K562 (cell line): ENCODE results near the gene SLC16A12. TPM values are rescaled to one million over a fixed set of nuclear protein-coding genes. Genes with fewer than 3 reads are reported as not detected.

Source experiments
- ATAC-seq: fragments of 200-7000 bp; cut with Tn5 transposase; 3 replicates; pipeline ENCODE4 v1.9.1; 2020; ENCODE audit warnings: moderate library complexity
- BruUV-seq: library from RNA; stranded (reverse); fragments of 400-500 nt; replicated peaks from 2 replicates; lab custom pipeline; 2021; lab: Mats Ljungman, UMichigan
- CTCF ChIA-PET: fragments of 300-600 bp; formaldehyde crosslinking; extraction: SDS; loops from one replicate; lab custom pipeline; 2021; ENCODE audit warnings: low intra/inter-chr PET ratio; lab: Yijun Ruan, JAX
- POLR2A ChIA-PET: fragments of 300-600, 350-650 bp; sonication (Branson Sonifier 250); formaldehyde crosslinking; extraction: SDS; loops from one replicate; lab custom pipeline; 2021; ENCODE audit warnings: antibody characterized with exemption, inconsistent platforms; lab: Yijun Ruan, JAX
- DNase-seq, 4 experiments: peaks; one replicate each; pipeline versions ENCODE4 v3.0.0 to v3.0.0-alpha.2; 2011 to 2018; ENCODE audit warnings: low spot score in 3 of 4, mixed read lengths in 3 of 4; ENCODE audit errors: extremely low read depth in 1 of 4
- FAIRE-seq: peaks from 2 replicates; lab custom pipeline; 2011; peaks lifted over from hg19 to GRCh38; lab: Jason Lieb, UNC
- H2AFZ ChIP-seq: 2 replicates; pipeline ENCODE4 v1.6.0; 2011; ENCODE audit warnings: low read depth, low read length, control low read depth, inconsistent platforms
- H3K27ac ChIP-seq: fragments of 200-600 bp; 3 replicates; pipeline ENCODE4 v1.8.0; 2011; ENCODE audit warnings: low read depth, mild to moderate bottlenecking, control low read depth, inconsistent platforms, low read length, moderate library complexity, mixed read lengths; ENCODE audit errors: extremely low read depth
- H3K27me3 ChIP-seq, 2 experiments: fragments of 300-600 bp in 1 of 2; 2 replicates in 1 of 2; 3 replicates in 1 of 2; pipeline versions ENCODE4 v1.6.0 to v1.8.0; 2011; ENCODE audit warnings: inconsistent platforms in 2 of 2, low read length in 2 of 2, mild to moderate bottlenecking in 1 of 2, mixed read lengths in 1 of 2, moderate library complexity in 1 of 2; ENCODE audit not compliant: control insufficient read depth in 2 of 2, insufficient read depth in 2 of 2
- H3K36me3 ChIP-seq: fragments of 300-600 bp; 3 replicates; pipeline ENCODE4 v1.8.0; 2011; ENCODE audit warnings: mild to moderate bottlenecking, low read length, inconsistent platforms; ENCODE audit not compliant: control insufficient read depth, insufficient read depth
- H3K4me1 ChIP-seq, 2 experiments: fragments of 200-600 bp in 1 of 2; replicated peaks in 1 of 2; 2 replicates in 1 of 2; 3 replicates in 1 of 2; pipeline versions ENCODE4 v1.5.1 to v1.8.0; 2011; ENCODE audit warnings: inconsistent platforms in 2 of 2, low read length in 2 of 2, mild to moderate bottlenecking in 1 of 2, mixed read lengths in 1 of 2, moderate library complexity in 1 of 2; ENCODE audit not compliant: control insufficient read depth in 2 of 2, insufficient read depth in 2 of 2
- H3K4me2 ChIP-seq: 2 replicates; pipeline ENCODE4 v1.6.1; 2011; ENCODE audit warnings: low read length, control low read depth, inconsistent platforms, mixed read lengths; ENCODE audit not compliant: insufficient read depth
- H3K4me3 ChIP-seq: fragments of 200-600 bp; sonication (generic), shearing (Covaris generic); 2 replicates; pipeline ENCODE4 v1.5.1; 2016; ENCODE audit warnings: control low read depth, inconsistent platforms
- H3K79me2 ChIP-seq: fragments of 200-600 bp; 3 replicates; pipeline ENCODE4 v1.8.0; 2011; ENCODE audit warnings: low read length, inconsistent platforms; ENCODE audit not compliant: control insufficient read depth, insufficient read depth
- H3K9ac ChIP-seq, 2 experiments: 2 replicates each; pipeline versions ENCODE4 v1.6.0 to v1.6.1; 2011; ENCODE audit warnings: low read depth in 2 of 2, low read length in 2 of 2, control low read depth in 1 of 2, inconsistent platforms in 1 of 2, mild to moderate bottlenecking in 1 of 2, mixed read lengths in 1 of 2; ENCODE audit not compliant: insufficient read depth in 1 of 2
- H3K9me1 ChIP-seq: one replicate; pipeline ENCODE4 v1.6.0; 2011; ENCODE audit warnings: inconsistent platforms, mild to moderate bottlenecking, low read length, moderate library complexity; ENCODE audit not compliant: control insufficient read depth, insufficient read depth
- H3K9me3 ChIP-seq: replicated peaks from 2 replicates; pipeline ENCODE4 v1.5.1; 2011; ENCODE audit warnings: low read depth, low read length, inconsistent platforms; ENCODE audit not compliant: control insufficient read depth, insufficient read depth
- H4K20me1 ChIP-seq: replicated peaks from 2 replicates; pipeline ENCODE4 v1.6.1; 2011; ENCODE audit warnings: low read length, inconsistent platforms, mixed read lengths; ENCODE audit not compliant: control insufficient read depth, insufficient read depth
- ARID2 ChIP-seq: fragments of 450-650 bp; IDR thresholded peaks from 2 replicates; pipeline ENCODE4 v1.6.1; 2017; ENCODE audit warnings: antibody characterized with exemption, mild to moderate bottlenecking
- ATF3 ChIP-seq, 2 experiments: fragments of 450-650 bp in 1 of 2; sonication (generic) in 1 of 2; formaldehyde crosslinking in 1 of 2; IDR thresholded peaks in 1 of 2; conservative IDR thresholded peaks in 1 of 2; 2 replicates each; pipeline versions ENCODE4 v1.6.1 to v1.8.1; 2016 to 2023; ENCODE audit warnings: mild to moderate bottlenecking in 2 of 2, moderate library complexity in 2 of 2, inconsistent platforms in 1 of 2, missing genetic modification reagents in 1 of 2
- DEAF1 ChIP-seq: fragments of 450-650 bp; formaldehyde crosslinking; IDR thresholded peaks from 2 replicates; pipeline ENCODE4 v1.4.0; 2020; ENCODE audit warnings: mild to moderate bottlenecking, moderate library complexity
- E4F1 ChIP-seq: fragments of 250-450 bp; sonication (Bioruptor Pico); IDR thresholded peaks from 2 replicates; pipeline ENCODE4 v1.5.0; 2021; ENCODE audit warnings: mild to moderate bottlenecking, borderline replicate concordance
- IRF9 ChIP-seq: fragments of 450-650 bp; IDR thresholded peaks from 2 replicates; pipeline ENCODE4 v1.6.1; 2016; ENCODE audit warnings: missing biosample characterization, missing genetic modification characterization
- MCM2 ChIP-seq: fragments of 450-650 bp; IDR thresholded peaks from 2 replicates; pipeline ENCODE4 v1.6.1; 2017; ENCODE audit warnings: low read depth, mild to moderate bottlenecking
- RBM34 ChIP-seq: fragments of 200-400 bp; formaldehyde crosslinking; IDR thresholded peaks from 2 replicates; pipeline ENCODE4 v1.6.1; 2018; ENCODE audit warnings: low read length, borderline replicate concordance; ENCODE audit not compliant: insufficient read depth
- RFX7 ChIP-seq: fragments of 250-450 bp; sonication (Bioruptor Pico); IDR thresholded peaks from 2 replicates; pipeline ENCODE4 v1.5.1; 2021; ENCODE audit warnings: mild to moderate bottlenecking
- ZNF165 ChIP-seq: fragments of 250-450 bp; sonication (Bioruptor Pico); IDR thresholded peaks from 2 replicates; pipeline ENCODE4 v1.4.0; 2020; ENCODE audit warnings: borderline replicate concordance
- ZNF696 ChIP-seq: fragments of 250-450 bp; sonication (Bioruptor Pico); conservative IDR thresholded peaks from 2 replicates; pipeline ENCODE4 v1.4.0; 2020; ENCODE audit warnings: mild to moderate bottlenecking, moderate library complexity
- ZNF75A ChIP-seq: fragments of 450-650 bp; formaldehyde crosslinking; IDR thresholded peaks from 2 replicates; pipeline ENCODE4 v1.4.0; 2020; ENCODE audit warnings: mild to moderate bottlenecking
- ZNF77 ChIP-seq: fragments of 250-450 bp; sonication (Bioruptor Pico); IDR thresholded peaks from 2 replicates; pipeline ENCODE4 v1.5.0; 2020
- WGBS: fragments of 100-300 bp; shearing (Covaris generic); methylation state at CpG from one replicate; pipeline ENCODE4 v1.1.6; 2016; ENCODE audit warnings: low coverage, mixed read lengths; ENCODE audit not compliant: insufficient coverage; ENCODE audit errors: missing lambda C conversion rate; 5-methylcytosine and 5-hydroxymethylcytosine counted together
- in situ Hi-C: fragments of 300-500 bp; cut with MboI; formaldehyde crosslinking; loops from 4 replicates; pipeline ENCODE4 v1.15.0; 2018; ENCODE audit warnings: inconsistent platforms, mixed read lengths
- intact Hi-C: fragments of 100-400 bp; cut with micrococcal nuclease; formaldehyde crosslinking; loops from 2 replicates; pipeline ENCODE4 v1.14.2; 2022
- polyA plus RNA-seq, 8 experiments: library from polyadenylated mRNA; depleted of rRNA in 4 of 8; stranded (reverse) in 5 of 8; unstranded in 3 of 8; fragments of >200 nt; fragmentation: Nextera tagmentation in 2 of 8; fragmentation: Illumina TruSeq in 1 of 8; extraction: Ambion mirVana in 2 of 8; extraction: Trizol in 1 of 8; gene quantifications; 2 replicates each; pipeline versions ENCODE4 v1.2.1 to v1.2.3, GENCODE V29; 2011 to 2014; ENCODE audit warnings: inconsistent platforms in 1 of 8, missing spikeins in 1 of 8
- total RNA-seq, 7 experiments: library from RNA; depleted of rRNA in 6 of 7; stranded (reverse); fragments of >200 nt in 6 of 7; fragmentation: Illumina TruSeq in 2 of 7; extraction: Trizol in 2 of 7; gene quantifications; 2 replicates each; pipeline versions ENCODE4 v1.2.1 to v1.2.3, GENCODE V29; 2011 to 2021; ENCODE audit warnings: low replicate concordance in 1 of 7

Gene SLC16A12
- total and polyA plus RNA-seq, 9 of the 15 experiments (the other 6 are each of a cell fraction or from before 2014, with no cell fraction given) = not detected

GRCh38 chr10:89393898-89394297, 141.5 kb downstream of the SLC16A12 start:
- no TSS peak for BruUV-seq
- Histone ChIP-seq H3K27ac (no peak overlapping the region), H3K79me2 (no peaks in the 10 kb centered on the region), H3K4me1 (peaks cover 0 to 8% of the 10 kb centered on the region in 2 experiments; a peak in 3 of 5 replicates), H3K27me3 (no peaks in the 10 kb centered on the region), H3K9me1 (no peaks in the 10 kb centered on the region), H4K20me1 (no peaks in the 10 kb centered on the region), H3K4me3 (no peak overlapping the region), H3K4me2 (no peak overlapping the region), H3K9ac (no peak overlapping the region), H3K9me3 (no peaks in the 10 kb centered on the region), H2AFZ (no peak overlapping the region), H3K36me3 (no peaks in the 10 kb centered on the region)
- no peak for TF ChIP-seq ATF3 (IDR thresholded peaks at IDR 0.05)
- TF ChIP-seq ATF3 (CRISPR knock-in tag; conservative IDR thresholded peaks at IDR 0.05) = no peak
- no peak for TF ChIP-seq RFX7 (CRISPR knock-in tag)
- no peak for TF ChIP-seq IRF9
- TF ChIP-seq DEAF1 (CRISPR knock-in tag) = no peak
- no peak for TF ChIP-seq ZNF165 (CRISPR knock-in tag)
- TF ChIP-seq E4F1 (CRISPR knock-in tag) = no peak
- TF ChIP-seq ZNF77 (CRISPR knock-in tag) = no peak
- TF ChIP-seq ARID2 = no peak
- TF ChIP-seq RBM34 = no peak
- TF ChIP-seq ZNF696 (CRISPR knock-in tag) = no peak
- no peak for TF ChIP-seq MCM2
- TF ChIP-seq ZNF75A (CRISPR knock-in tag) = no peak
- ATAC-seq = no peak
- WGBS = 37% methylated on average over 3 of the region's 3 CpGs
- FAIRE-seq = no peak
- DNase-seq = no peak
- intact Hi-C loops = no loop called here
- in situ Hi-C loops = no loop called here
- POLR2A ChIA-PET = no interaction called here
- CTCF ChIA-PET = no interaction called here
